Peyer's patch (tissue), 4 donors: ENCODE measurements around the gene SMIM10L2A.

Source experiments
- POLR2A ChIP-seq, 2 donors: fragments of 450-650 bp; IDR thresholded peaks; one replicate each; pipeline ENCODE4 v1.5.1; 2017; ENCODE audit warnings: antibody characterized with exemption in 2 of 2, mild to moderate bottlenecking in 2 of 2, moderate library complexity in 2 of 2
- TF ChIP-seq, protein P1 (sequence below), 6 experiments: fragments of 450-650 bp in 4 of 6; fragments of 200-600 bp in 2 of 6; sonication (generic) in 1 of 6; IDR thresholded peaks; one replicate each; pipeline ENCODE4 v1.5.1; 2017 to 2019; ENCODE audit warnings: antibody characterized with exemption in 6 of 6, mild to moderate bottlenecking in 3 of 6, moderate library complexity in 1 of 6

DNA sequence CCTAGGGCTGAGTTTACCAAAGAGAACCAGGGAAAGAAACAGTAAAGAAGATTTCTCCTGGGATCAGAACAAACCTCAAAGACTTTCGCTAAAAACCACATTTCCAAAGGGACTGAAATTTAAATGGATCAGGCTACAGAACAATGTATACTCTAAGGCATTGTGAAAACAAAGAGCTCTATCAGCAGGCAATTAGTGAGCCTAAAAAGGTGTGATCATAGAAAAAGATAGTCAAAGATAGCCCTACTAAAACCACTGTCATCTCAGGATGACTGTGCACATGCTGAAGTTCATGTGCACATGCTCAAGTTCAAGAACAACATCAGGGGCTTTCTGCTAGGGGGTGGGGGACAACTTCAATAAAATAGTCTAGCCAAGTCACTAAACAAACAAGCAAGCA lies 12.9 kb upstream of the SMIM10L2A start:
- TF ChIP-seq, protein P1, sequence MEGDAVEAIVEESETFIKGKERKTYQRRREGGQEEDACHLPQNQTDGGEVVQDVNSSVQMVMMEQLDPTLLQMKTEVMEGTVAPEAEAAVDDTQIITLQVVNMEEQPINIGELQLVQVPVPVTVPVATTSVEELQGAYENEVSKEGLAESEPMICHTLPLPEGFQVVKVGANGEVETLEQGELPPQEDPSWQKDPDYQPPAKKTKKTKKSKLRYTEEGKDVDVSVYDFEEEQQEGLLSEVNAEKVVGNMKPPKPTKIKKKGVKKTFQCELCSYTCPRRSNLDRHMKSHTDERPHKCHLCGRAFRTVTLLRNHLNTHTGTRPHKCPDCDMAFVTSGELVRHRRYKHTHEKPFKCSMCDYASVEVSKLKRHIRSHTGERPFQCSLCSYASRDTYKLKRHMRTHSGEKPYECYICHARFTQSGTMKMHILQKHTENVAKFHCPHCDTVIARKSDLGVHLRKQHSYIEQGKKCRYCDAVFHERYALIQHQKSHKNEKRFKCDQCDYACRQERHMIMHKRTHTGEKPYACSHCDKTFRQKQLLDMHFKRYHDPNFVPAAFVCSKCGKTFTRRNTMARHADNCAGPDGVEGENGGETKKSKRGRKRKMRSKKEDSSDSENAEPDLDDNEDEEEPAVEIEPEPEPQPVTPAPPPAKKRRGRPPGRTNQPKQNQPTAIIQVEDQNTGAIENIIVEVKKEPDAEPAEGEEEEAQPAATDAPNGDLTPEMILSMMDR (IDR thresholded peaks at IDR 0.05), result no peak
- no peak for TF ChIP-seq POLR2A (IDR thresholded peaks at IDR 0.05)
